ENCODE data around the gene RPN1.

- TF ChIP-seq STAT1 (conservative IDR thresholded peaks at IDR 0.05): no peak
- no peak for TF ChIP-seq SPI1 (IDR thresholded peaks at IDR 0.05; ENCODE audit: borderline replicate concordance, insufficient read depth, low read depth, low read length)
- no peak for TF ChIP-seq CREM (IDR thresholded peaks at IDR 0.05; ENCODE audit: low read depth)
- TF ChIP-seq POLR2A (IDR thresholded peaks at IDR 0.05; ENCODE audit: low read depth, low read length): no peak
- TF ChIP-seq RFX5 (IDR thresholded peaks at IDR 0.05; ENCODE audit: low read depth, low read length): no peak
- no peak for TF ChIP-seq RAD21 (IDR thresholded peaks at IDR 0.05; ENCODE audit: insufficient read depth, low read depth, low read length)
- no peak for TF ChIP-seq EZH2 (IDR thresholded peaks at IDR 0.05; ENCODE audit: borderline replicate concordance, control insufficient read depth, low read depth, low read length)
- no peak for TF ChIP-seq NR2C1 (IDR thresholded peaks at IDR 0.05)
- no peak for TF ChIP-seq ATF2 (IDR thresholded peaks at IDR 0.05; ENCODE audit: low read length)
- no peak for TF ChIP-seq POU2F2 (IDR thresholded peaks at IDR 0.05; ENCODE audit: borderline replicate concordance, low read depth, low read length)
- no peak for TF ChIP-seq ZNF24 (IDR thresholded peaks at IDR 0.05)
Observed at GRCh38 chr3:128605091-128606046, 45.2 kb downstream of the RPN1 start.

Measured in GM12878 (cell line).